GM19238 (cell line): ENCODE measurements around the gene FLT4.

Source experiments
- DNase-seq: peaks from one replicate; pipeline ENCODE4 v3.0.0; 2011; ENCODE audit warnings: low spot score; ENCODE audit not compliant: insufficient read length

The FLT4 gene

GRCh38 chr5:180627386-180628120 is 21.8 kb downstream of the FLT4 start:
- DNase-seq = no peak

DNA sequence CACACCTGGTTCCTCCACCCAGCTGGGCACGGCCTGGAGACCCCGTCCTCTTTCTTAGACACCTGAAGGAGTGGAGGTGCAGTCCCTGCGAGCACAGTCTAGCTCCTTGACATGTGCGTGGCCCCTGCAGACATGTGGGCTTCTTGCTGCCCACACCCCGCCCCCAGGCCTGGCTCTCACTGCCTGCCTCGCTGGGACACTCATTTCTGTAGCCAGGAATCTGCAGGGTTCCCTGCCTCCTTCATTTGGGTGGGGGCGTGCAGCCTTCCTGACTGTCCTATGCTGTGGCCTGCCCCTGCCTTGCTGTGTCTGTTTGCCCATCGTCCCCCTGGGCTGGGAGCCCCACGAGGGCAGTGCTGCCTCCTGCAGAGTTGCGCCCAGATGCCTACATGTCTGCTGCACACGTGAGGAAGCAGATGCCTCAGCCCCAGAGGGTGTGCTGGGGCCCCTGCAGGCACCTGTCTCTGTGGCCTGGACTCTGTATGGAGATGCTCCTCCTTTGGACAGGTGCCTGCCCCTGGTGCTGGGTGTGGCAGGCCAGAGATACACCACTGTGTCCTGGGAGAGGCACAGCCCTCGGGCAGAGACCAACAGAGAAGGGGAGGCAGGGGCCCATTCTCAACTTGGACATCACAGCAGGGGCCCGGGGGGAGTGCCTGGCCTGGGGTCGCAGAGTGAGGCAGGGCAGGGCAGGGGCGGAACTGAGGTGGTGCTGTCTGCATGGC is 22.6 kb downstream of the FLT4 start:
- no peak for DNase-seq

- DNase-seq = no peak
Measured at GRCh38 chr5:180625791-180626660, 23.4 kb downstream of the FLT4 start.

GRCh38 chr5:180625125-180625790 is 24.1 kb downstream of the FLT4 start:
- no peak for DNase-seq

GRCh38 chr5:180624587-180624986 is 24.8 kb downstream of the FLT4 start:
- no peak for DNase-seq

GRCh38 chr5:180623844-180624243 is 25.6 kb downstream of the FLT4 start:
- DNase-seq = no peak

GRCh38 chr5:180623411-180623834 is 26.0 kb downstream of the FLT4 start:
- no peak for DNase-seq

DNA sequence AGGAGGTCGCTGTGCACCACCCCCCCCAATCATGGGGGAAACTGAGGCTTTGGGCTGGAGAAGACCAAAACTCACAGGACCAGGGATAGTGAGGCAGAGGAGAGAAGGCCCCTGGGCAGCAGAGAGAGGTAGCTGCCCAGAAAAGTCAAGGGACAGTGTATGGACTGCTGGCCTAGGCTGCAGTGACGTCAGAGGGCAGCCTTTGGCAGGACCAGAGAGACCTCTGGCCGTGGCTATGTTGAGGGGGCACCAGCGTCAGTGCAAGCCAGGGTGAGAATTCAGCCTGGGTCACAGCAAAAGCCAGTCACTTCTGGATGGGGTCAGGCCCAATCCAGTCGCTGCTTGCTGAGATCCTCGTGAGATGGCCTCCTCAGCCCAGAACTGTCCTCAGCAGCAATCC is 26.5 kb downstream of the FLT4 start:
- no peak for DNase-seq

GRCh38 chr5:180621311-180621710 is 28.1 kb downstream of the FLT4 start:
- DNase-seq = no peak

DNA sequence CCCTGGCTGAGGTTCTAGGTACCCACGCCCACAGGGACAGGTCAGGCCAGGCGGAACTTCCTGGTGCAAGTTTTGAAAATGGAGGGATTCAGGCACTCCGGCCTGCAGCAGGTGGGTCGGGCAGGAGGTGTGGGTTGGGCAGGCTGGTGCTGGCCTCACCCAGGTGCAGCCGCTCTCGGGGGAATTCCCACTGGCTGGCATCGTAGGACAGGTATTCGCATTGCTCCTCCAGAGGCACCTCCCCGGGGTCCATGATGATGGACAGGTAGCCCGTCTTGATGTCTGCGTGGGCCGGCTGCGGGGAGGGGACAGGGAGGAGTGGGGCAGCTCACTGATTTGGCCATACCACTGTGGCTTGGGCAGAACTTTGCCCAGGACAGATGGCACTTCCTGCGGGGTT is 29.4 kb downstream of the FLT4 start:
- DNase-seq = no peak

DNA sequence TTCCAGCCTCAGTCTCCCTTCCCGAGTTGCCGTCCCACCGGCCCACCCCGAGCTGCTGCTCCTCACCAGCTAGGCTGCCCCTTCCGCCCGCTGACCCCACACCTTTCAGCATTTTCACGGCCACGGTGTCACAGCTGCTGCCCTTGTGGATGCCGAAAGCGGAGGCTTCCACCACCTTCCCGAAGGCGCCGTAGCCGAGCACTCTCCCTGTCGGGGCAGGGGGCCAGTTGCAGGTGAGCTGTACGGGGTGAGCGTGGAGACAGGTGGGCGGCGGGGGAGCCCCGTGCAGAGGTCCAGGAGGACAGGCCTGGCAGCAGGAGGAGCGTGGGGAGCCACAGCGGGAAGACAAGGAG is 29.9 kb downstream of the FLT4 start:
- no peak for DNase-seq

GRCh38 chr5:180618829-180619562 is 30.4 kb downstream of the FLT4 start:
- DNase-seq = no peak

- DNase-seq = no peak
Measured at GRCh38 chr5:180618487-180618828, 30.9 kb downstream of the FLT4 start.

DNA sequence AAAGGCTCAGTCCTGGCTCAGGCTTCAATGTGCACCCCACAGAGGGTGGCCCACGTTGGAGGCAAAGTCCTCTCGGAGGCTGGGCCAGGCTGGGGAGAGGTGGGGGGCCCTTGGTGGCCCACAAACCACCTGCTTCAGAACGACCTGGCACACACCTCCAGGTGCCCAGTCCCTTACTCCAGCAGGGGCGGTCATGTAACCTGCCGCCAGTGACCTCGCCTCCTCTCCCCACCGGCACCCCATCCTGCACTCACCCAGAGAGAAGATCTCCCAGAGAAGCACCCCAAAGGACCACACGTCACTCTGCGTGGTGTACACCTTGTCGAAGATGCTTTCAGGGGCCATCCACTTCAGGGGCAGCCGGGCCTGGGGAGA is 35.6 kb downstream of the FLT4 start:
- DNase-seq = no peak

DNA sequence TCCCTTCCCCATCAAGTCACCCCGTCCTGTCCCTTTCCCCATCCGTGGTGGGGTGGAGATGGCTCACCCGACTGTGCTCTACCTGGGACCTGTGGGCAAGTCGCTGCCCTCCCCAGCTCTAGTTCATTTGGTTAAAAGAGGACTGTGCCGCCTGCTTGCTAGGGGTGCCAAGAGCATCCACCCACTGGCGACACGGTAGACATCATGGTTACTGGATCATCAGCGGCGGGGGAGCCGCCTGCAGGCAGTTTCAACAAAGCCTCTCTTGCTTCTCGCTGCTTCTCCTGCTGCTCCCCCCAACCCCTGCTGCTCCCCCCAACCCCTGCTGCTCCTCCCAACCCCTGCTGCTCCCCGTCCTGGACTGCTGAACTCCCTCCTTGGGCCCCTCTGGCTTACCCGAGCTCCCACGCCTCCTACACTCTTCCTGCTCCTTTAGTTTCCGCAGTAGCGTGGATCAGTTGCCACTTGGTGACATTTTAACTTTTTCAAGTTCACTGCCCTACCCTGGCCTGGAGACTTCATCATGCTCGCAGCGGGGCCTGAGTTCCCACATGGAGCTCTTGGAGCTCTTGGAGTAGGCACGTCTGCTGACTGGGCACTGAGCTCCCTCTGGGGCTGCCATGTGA is 36.1 kb downstream of the FLT4 start:
- DNase-seq = no peak

GRCh38 chr5:180612683-180613082 is 36.7 kb downstream of the FLT4 start:
- DNase-seq = no peak

GRCh38 chr5:180611140-180611850 is 38.1 kb downstream of the FLT4 start:
- no peak for DNase-seq

GRCh38 chr5:180609817-180610550 is 39.4 kb downstream of the FLT4 start:
- no peak for DNase-seq

DNA sequence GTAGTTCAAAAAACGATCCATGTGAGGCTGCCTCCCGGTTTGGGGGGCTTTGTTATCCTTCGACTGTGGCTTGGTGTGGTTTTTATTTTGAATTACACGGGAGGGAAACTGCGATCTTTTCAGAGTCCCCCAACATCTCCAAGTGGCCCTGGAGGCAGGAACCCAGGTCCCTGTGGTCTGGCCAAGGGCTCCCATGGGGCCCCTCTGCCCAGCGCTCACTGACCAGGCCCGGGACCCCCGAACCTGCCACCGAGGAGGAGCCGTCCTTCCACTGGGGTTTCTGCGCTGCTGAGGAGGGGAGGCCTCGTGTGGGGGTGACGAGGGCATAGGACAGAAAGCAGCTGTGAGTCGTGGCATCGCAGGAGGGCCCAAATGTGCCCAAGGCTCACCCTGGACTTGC is 40.0 kb downstream of the FLT4 start:
- no peak for DNase-seq
